Activated B cell treated with CpG ODN at 0.5 μM for 24 hours (primary cell): ENCODE data around the gene TSBP1. TPM values are rescaled to one million over a fixed set of nuclear protein-coding genes. Genes with fewer than 3 reads are reported as not detected.
"Not testable (repeated sequence)": the region's sequence is repeated elsewhere in the genome, so short reads cannot be mapped to it uniquely, and the experiment has no call there.

Experiments used
- ATAC-seq: fragments of 200-7000 bp; cut with Tn5 transposase; one replicate; pipeline ENCODE4 v1.10.0; 2021; ENCODE audit warnings: low read depth, mild to moderate bottlenecking, moderate library complexity
- CTCF ChIA-PET: fragments of 350-600 bp; sonication (Branson Sonifier 250); formaldehyde crosslinking; loops from one replicate; lab custom pipeline; 2021; ENCODE audit warnings: antibody characterized with exemption; lab: Charles Lee
- POLR2A ChIA-PET: fragments of 350-600 bp; sonication (Branson Sonifier 250); formaldehyde crosslinking; loops from one replicate; lab custom pipeline; 2021; ENCODE audit warnings: antibody characterized with exemption; lab: Charles Lee
- DNase-seq: peaks from one replicate; pipeline ENCODE4 v3.0.0; 2022
- H3K27ac Mint-ChIP-seq: one replicate; pipeline ENCODE4 v1.8.0; 2020; ENCODE audit warnings: mixed read lengths
- H3K27me3 Mint-ChIP-seq: one replicate; pipeline ENCODE4 v1.8.0; 2021; ENCODE audit warnings: mixed read lengths
- H3K36me3 Mint-ChIP-seq: one replicate; pipeline ENCODE4 v1.8.0; 2021; ENCODE audit warnings: low read depth, mixed read lengths
- H3K4me1 Mint-ChIP-seq: one replicate; pipeline ENCODE4 v1.8.0; 2021; ENCODE audit warnings: mixed read lengths
- H3K4me3 Mint-ChIP-seq: one replicate; pipeline ENCODE4 v1.8.0; 2020; ENCODE audit warnings: mild to moderate bottlenecking, mixed read lengths
- H3K9me3 Mint-ChIP-seq: one replicate; pipeline ENCODE4 v1.8.0; 2020; ENCODE audit warnings: mixed read lengths
- CTCF ChIP-seq: fragments of 200-600 bp; IDR thresholded peaks from one replicate; pipeline ENCODE4 v1.8.0; 2022; ENCODE audit warnings: antibody characterized with exemption, mild to moderate bottlenecking
- intact Hi-C: fragments of 100-400 bp; cut with micrococcal nuclease; formaldehyde crosslinking; loops from one replicate; pipeline ENCODE4 v1.15.1; 2024
- total RNA-seq: library from RNA; stranded (reverse); gene quantifications from 2 replicates; pipeline ENCODE4 v1.2.3, GENCODE V29; 2022

The TSBP1 gene
- total RNA-seq, 1 donor from 2014 or later: not detected

DNA sequence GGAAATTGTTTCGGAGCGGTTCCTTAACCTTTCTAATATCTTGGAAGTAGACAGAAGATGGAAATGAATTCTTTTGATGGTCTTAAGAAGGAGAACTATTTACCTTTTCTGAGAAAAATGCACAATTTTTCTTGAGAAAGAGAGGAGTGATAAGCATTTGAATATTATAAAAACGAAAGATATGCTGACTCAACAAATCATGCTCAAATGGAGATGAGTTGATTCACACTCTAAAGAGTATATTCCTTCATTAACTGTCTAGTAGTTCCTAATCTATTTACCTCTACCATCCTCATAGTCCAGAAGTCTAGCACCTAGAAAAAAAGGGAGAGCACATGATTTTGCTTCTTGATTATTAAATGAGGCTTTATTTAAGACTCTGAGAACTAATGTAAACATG lies 4.1 kb downstream of the TSBP1 start:
- Mint-ChIP-seq H3K9me3 (no peaks in the 10 kb centered on the region), H3K36me3 (peaks cover 10% of the 10 kb centered on the region), H3K4me3 (no peak overlapping the region), H3K27me3 (no peaks in the 10 kb centered on the region), H3K27ac (no peak overlapping the region), H3K4me1 (no peaks in the 10 kb centered on the region)
- ATAC-seq: no peak
- no peak for DNase-seq
- no peak for TF ChIP-seq CTCF
- CTCF ChIA-PET: no interaction called here
- POLR2A ChIA-PET: interaction anchor here (0.5 to 1.0 kb wide), 2 partner anchors 19 to 112 kb away, joined by 3 to 5 read pairs; no protein-coding TSS in a partner anchor
- intact Hi-C loops: no loop called here

DNA sequence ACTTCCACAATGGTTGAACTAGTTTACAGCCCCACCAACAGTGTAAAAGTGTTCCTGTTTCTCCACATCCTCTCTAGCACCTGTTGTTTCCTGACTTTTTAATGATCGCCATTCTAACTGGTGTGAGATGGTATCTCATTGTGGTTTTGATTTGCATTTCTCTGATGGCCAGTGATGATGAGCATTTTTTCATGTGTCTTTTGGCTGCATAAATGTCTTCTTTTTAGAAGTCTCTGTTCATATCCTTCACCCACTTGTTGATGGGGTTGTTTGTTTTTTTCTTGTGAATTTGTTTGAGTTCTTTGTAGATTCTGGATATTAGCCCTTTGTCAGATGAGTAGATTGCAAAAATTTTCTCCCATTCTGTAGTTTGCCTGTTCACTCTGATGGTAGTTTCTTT lies 12.5 kb downstream of the TSBP1 start:
- not testable (repeated sequence) for H3K27ac Mint-ChIP-seq, H3K36me3 Mint-ChIP-seq

DNA sequence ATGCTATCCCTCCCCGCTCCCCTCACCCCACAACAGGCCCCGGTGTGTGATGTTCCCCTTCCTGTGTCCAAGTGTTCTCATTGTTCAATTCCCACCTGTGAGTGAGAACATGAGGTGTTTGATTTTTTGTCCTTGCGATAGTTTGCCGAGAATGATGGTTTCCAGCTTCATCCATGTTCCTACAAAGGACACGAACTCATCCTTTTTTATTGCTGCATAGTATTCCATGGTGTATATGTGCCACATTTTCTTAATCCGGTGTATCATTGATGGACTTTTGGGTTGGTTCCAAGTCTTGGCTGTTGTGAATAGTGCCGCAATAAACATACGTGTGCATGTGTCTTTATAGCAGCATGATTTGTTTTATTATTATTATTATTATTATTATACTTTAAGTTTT lies 13.2 kb downstream of the TSBP1 start:
- H3K9me3 Mint-ChIP-seq, H3K4me3 Mint-ChIP-seq, ATAC-seq, intact Hi-C loops, H3K27ac Mint-ChIP-seq, H3K36me3 Mint-ChIP-seq, POLR2A ChIA-PET, DNase-seq, CTCF ChIA-PET, H3K27me3 Mint-ChIP-seq: not testable (repeated sequence)
- H3K4me1 Mint-ChIP-seq: peaks cover 12% of the 10 kb centered on the region

More for the DNA sequence above, 12.5 kb downstream of the TSBP1 start:
- H3K4me1 Mint-ChIP-seq: peaks cover 12% of the 10 kb centered on the region
- DNase-seq, H3K9me3 Mint-ChIP-seq, H3K27me3 Mint-ChIP-seq, ATAC-seq, intact Hi-C loops, CTCF ChIA-PET, H3K4me3 Mint-ChIP-seq: not testable (repeated sequence)
- POLR2A ChIA-PET: interaction anchor here (0.6 kb wide), 1 partner anchor 1228 kb away, joined by 13 read pairs; no protein-coding TSS in a partner anchor

DNA sequence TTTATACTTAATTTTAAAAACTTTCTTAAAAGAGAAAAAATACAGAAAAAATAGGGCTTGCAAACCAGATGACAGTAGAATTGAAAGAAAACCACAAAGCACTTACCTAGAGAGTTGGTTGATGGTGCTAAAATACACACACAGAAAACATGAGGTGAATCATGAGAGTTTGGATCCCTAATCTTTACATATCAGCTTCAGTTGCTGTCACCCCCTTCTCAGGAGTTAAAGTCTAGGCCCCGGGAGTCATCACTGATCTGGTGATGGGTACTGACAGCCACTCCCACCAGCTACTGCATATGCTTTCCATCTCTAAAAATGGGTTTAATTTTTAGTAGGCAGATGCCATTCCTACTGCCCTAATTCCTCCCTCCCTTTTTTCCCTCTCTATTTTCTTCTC lies 16.7 kb downstream of the TSBP1 start:
- peaks cover 12% of the 10 kb centered on the region for H3K4me1 Mint-ChIP-seq
- POLR2A ChIA-PET: no interaction called here
- H3K27ac Mint-ChIP-seq: no peak overlapping the region
- DNase-seq (no peak), ATAC-seq (no peak)
- no peaks in the 10 kb centered on the region for H3K9me3 Mint-ChIP-seq
- no peak for TF ChIP-seq CTCF
- CTCF ChIA-PET: no interaction called here
- no peak overlapping the region for H3K4me3 Mint-ChIP-seq
- H3K36me3 Mint-ChIP-seq: no peaks in the 10 kb centered on the region
- H3K27me3 Mint-ChIP-seq: no peaks in the 10 kb centered on the region
- intact Hi-C loops: no loop called here

DNA sequence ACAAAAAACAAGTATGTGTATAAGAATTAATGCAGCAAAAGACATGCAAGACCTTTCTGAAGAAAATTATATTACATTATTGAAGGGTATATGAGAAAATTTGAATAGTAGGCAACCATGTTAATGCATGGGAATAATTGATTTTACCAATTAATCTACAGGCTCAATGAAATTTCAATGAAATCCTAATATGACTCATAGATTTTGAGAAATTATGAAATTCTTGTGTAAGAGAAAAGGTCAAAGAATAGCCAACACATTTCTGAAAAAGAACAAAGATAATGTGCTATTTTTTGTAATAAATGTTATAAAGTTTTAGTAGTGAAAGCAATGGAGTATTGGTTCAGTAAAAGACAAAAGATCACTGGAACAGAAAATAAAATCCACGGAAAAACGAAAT lies 18.4 kb downstream of the TSBP1 start:
- H3K4me1 Mint-ChIP-seq: peaks cover 5% of the 10 kb centered on the region
- no peak overlapping the region for H3K4me3 Mint-ChIP-seq
- ChIA-PET CTCF (no interaction called here), POLR2A (no interaction called here)
- no peaks in the 10 kb centered on the region for H3K27me3 Mint-ChIP-seq
- H3K36me3 Mint-ChIP-seq: no peaks in the 10 kb centered on the region
- TF ChIP-seq CTCF: no peak
- no peak for ATAC-seq
- intact Hi-C loops: no loop called here
- no peak for DNase-seq
- H3K27ac Mint-ChIP-seq: no peak overlapping the region
- no peaks in the 10 kb centered on the region for H3K9me3 Mint-ChIP-seq

- Mint-ChIP-seq H3K9me3 (no peaks in the 10 kb centered on the region), H3K4me1 (peaks cover 46% of the 10 kb centered on the region), H3K27ac (no peak overlapping the region), H3K4me3 (no peak overlapping the region), H3K27me3 (no peaks in the 10 kb centered on the region), H3K36me3 (no peaks in the 10 kb centered on the region)
- intact Hi-C loops: loop anchor here (5.0 kb wide), 1 partner anchor 83 kb away; no protein-coding TSS in a partner anchor
- no peak for ATAC-seq
- POLR2A ChIA-PET: interaction anchor here (0.6 to 1.0 kb wide), 2 partner anchors 9 to 18 kb away, joined by 3 to 4 read pairs; no protein-coding TSS in a partner anchor
- no peak for DNase-seq
- no peak for TF ChIP-seq CTCF
- CTCF ChIA-PET: no interaction called here
Observed at GRCh38 chr6:32340242-32340641, 31.5 kb downstream of the TSBP1 start.
